OCI-LY7 (cell line): ENCODE measurements around the gene UTS2B. TPM values are rescaled to one million over a fixed set of nuclear protein-coding genes. Genes with fewer than 3 reads are reported as not detected.
"Not testable (repeated sequence)": the region's sequence is repeated elsewhere in the genome, so short reads cannot be mapped to it uniquely, and the experiment has no call there.

Source experiments
- BruUV-seq: library from RNA; stranded (reverse); fragments of 400-500 nt; replicated peaks from 2 replicates; lab custom pipeline; 2021; lab: Mats Ljungman, UMichigan
- CTCF ChIA-PET: fragments of 300-600 bp; sonication (Branson Sonifier 250); formaldehyde crosslinking; loops from one replicate; lab custom pipeline; 2022; ENCODE audit warnings: antibody characterized with exemption; ENCODE audit not compliant: unreplicated experiment; lab: Charles Lee
- POLR2A ChIA-PET: fragments of 300-600 bp; sonication (Branson Sonifier 250); formaldehyde crosslinking; loops from one replicate; lab custom pipeline; 2022; ENCODE audit warnings: antibody characterized with exemption; lab: Charles Lee
- DNase-seq: peaks from one replicate; pipeline ENCODE4 v3.0.0-alpha.2; 2015; ENCODE audit warnings: low spot score
- H2AFZ ChIP-seq: fragments of 200-600 bp; sonication (generic), shearing (Covaris generic); 2 replicates; pipeline ENCODE4 v1.6.1; 2014; ENCODE audit warnings: mild to moderate bottlenecking, antibody characterized with exemption, low read length, moderate library complexity
- H3K27ac ChIP-seq: fragments of 200-600 bp; sonication (generic); 2 replicates; pipeline ENCODE4 v1.5.1; 2014; ENCODE audit warnings: mixed run types, low read depth, mild to moderate bottlenecking, moderate library complexity, low read length, inconsistent platforms; ENCODE audit not compliant: poor library complexity, severe bottlenecking
- H3K36me3 ChIP-seq: fragments of 200-600 bp; sonication (generic); 2 replicates; pipeline ENCODE4 v1.6.1; 2014; ENCODE audit warnings: mild to moderate bottlenecking, antibody characterized with exemption, low read length, moderate library complexity, mixed read lengths; ENCODE audit not compliant: insufficient read depth
- H3K4me1 ChIP-seq: fragments of 200-600 bp; sonication (generic); 2 replicates; pipeline ENCODE4 v1.5.1; 2014; ENCODE audit warnings: mild to moderate bottlenecking, low read length; ENCODE audit not compliant: insufficient read depth, poor library complexity, severe bottlenecking
- H3K4me2 ChIP-seq: fragments of 200-600 bp; sonication (generic); 2 replicates; pipeline ENCODE4 v1.6.1; 2014; ENCODE audit warnings: mild to moderate bottlenecking, low read length
- H3K4me3 ChIP-seq: fragments of 200-600 bp; sonication (generic); 2 replicates; pipeline ENCODE4 v1.5.1; 2014; ENCODE audit warnings: mild to moderate bottlenecking, low read depth, low read length; ENCODE audit not compliant: poor library complexity, severe bottlenecking
- H3K79me2 ChIP-seq: fragments of 200-600 bp; sonication (generic); 2 replicates; pipeline ENCODE4 v1.6.1; 2016; ENCODE audit warnings: low read depth, mild to moderate bottlenecking, low read length, moderate library complexity, mixed read lengths; ENCODE audit not compliant: insufficient read depth
- H3K9me2 ChIP-seq: fragments of 200-600 bp; sonication (generic); 2 replicates; pipeline ENCODE4 v1.6.1; 2016; ENCODE audit warnings: mild to moderate bottlenecking, low read length, mixed read lengths; ENCODE audit not compliant: insufficient read depth
- H3K9me3 ChIP-seq: fragments of 200-600 bp; sonication (generic); 2 replicates; pipeline ENCODE4 v1.6.1; 2014; ENCODE audit warnings: mild to moderate bottlenecking, mixed run types, low read length, mixed read lengths
- H4K20me1 ChIP-seq: fragments of 200-600 bp; sonication (generic); 2 replicates; pipeline ENCODE4 v1.6.1; 2014; ENCODE audit warnings: mild to moderate bottlenecking, antibody characterized with exemption, low read length, moderate library complexity, mixed read lengths; ENCODE audit not compliant: insufficient read depth
- CTCF ChIP-seq: fragments of 200-600 bp; sonication (generic); conservative IDR thresholded peaks from 2 replicates; pipeline ENCODE4 v1.5.1; 2014; ENCODE audit warnings: mild to moderate bottlenecking, antibody characterized with exemption, low read length, moderate library complexity, mixed read lengths
- EZH2phosphoT487 ChIP-seq: fragments of 200-600 bp; sonication (generic); IDR thresholded peaks from 2 replicates; pipeline ENCODE4 v1.6.1; 2018; ENCODE audit warnings: low read depth, borderline replicate concordance, mild to moderate bottlenecking, mixed run types, antibody characterized with exemption, low read length, moderate library complexity, mixed read lengths
- intact Hi-C: fragments of 100-400 bp; cut with micrococcal nuclease; formaldehyde crosslinking; loops from one replicate; pipeline ENCODE4 v1.10.0; 2022; ENCODE audit not compliant: unreplicated experiment
- total RNA-seq, 2 experiments: library from RNA; depleted of rRNA in 1 of 2; stranded (reverse); fragments of >200 nt in 1 of 2; shearing (Covaris generic) in 1 of 2; gene quantifications; 2 replicates each; pipeline ENCODE4 v1.2.3, GENCODE V29; 2014 to 2022

UTS2B gene
- total RNA-seq, 2 experiments from 2014 or later, result 0.92 to 1.1 TPM

GRCh38 chr3:191254098-191254873 lies 76.0 kb downstream of the UTS2B start:
- POLR2A ChIA-PET, result interaction anchor here (0.9 to 1.4 kb wide), 4 partner anchors 10 to 71 kb away, joined by 3 to 5 read pairs (median 4); no protein-coding TSS in a partner anchor
- no peak for DNase-seq
- no TSS peak for BruUV-seq
- peak overlapping the region; percentile 13 for H3K27ac ChIP-seq
- no peaks in the 10 kb centered on the region; the same call in 1 of the 2 replicates for H3K36me3 ChIP-seq
- TF ChIP-seq CTCF (no peak), EZH2phosphoT487 (no peak)
- H3K4me1 ChIP-seq, result peaks cover 80% of the 10 kb centered on the region
- no peaks in the 10 kb centered on the region for H3K9me2 ChIP-seq
- peak overlapping the region; percentile 94; the same call in 1 of the 2 replicates for H2AFZ ChIP-seq
- peak overlapping the region; percentile 66 for H3K4me2 ChIP-seq
- H3K79me2 ChIP-seq, result no peaks in the 10 kb centered on the region
- no peaks in the 10 kb centered on the region; the same call in 1 of the 2 replicates for H3K9me3 ChIP-seq
- CTCF ChIA-PET, result no interaction called here
- intact Hi-C loops, result loop anchor here (5.0 kb wide), 1 partner anchor 117 kb away; no protein-coding TSS in a partner anchor
- H3K4me3 ChIP-seq, result no peak overlapping the region
- no peaks in the 10 kb centered on the region for H4K20me1 ChIP-seq

GRCh38 chr3:191253089-191253799 lies 77.1 kb downstream of the UTS2B start:
- H3K79me2 ChIP-seq, result no peaks in the 10 kb centered on the region
- DNase-seq, result peak; percentile 67
- POLR2A ChIA-PET, result interaction anchor here (0.9 to 1.4 kb wide), 6 partner anchors 9 to 109 kb away, joined by 3 to 5 read pairs (median 4); no protein-coding TSS in a partner anchor
- H4K20me1 ChIP-seq, result no peaks in the 10 kb centered on the region
- intact Hi-C loops, result loop anchor here (2.0 to 5.0 kb wide), 2 partner anchors 44 to 116 kb away; no protein-coding TSS in a partner anchor
- peak overlapping the region; percentile 66 for H3K4me2 ChIP-seq
- H2AFZ ChIP-seq, result peak overlapping the region; percentile 94
- CTCF ChIA-PET, result no interaction called here
- no peaks in the 10 kb centered on the region; the same call in 1 of the 2 replicates for H3K36me3 ChIP-seq
- peak overlapping the region; percentile 40 for H3K4me3 ChIP-seq
- TF ChIP-seq EZH2phosphoT487, result no peak
- BruUV-seq, result no TSS peak
- no peaks in the 10 kb centered on the region; the same call in 1 of the 2 replicates for H3K9me3 ChIP-seq
- peaks cover 69% of the 10 kb centered on the region for H3K4me1 ChIP-seq
- H3K9me2 ChIP-seq, result no peaks in the 10 kb centered on the region
- H3K27ac ChIP-seq, result peak overlapping the region; percentile 57

GRCh38 chr3:191246630-191247029 lies 83.7 kb downstream of the UTS2B start:
- Histone ChIP-seq H3K4me3 (no peak overlapping the region), H3K79me2 (no peaks in the 10 kb centered on the region), H3K4me1 (peaks cover 26% of the 10 kb centered on the region), H2AFZ (no peak overlapping the region), H3K9me2 (no peaks in the 10 kb centered on the region), H3K27ac (peak overlapping the region; percentile 31), H4K20me1 (no peaks in the 10 kb centered on the region), H3K36me3 (no peaks in the 10 kb centered on the region), H3K9me3 (no peaks in the 10 kb centered on the region; the same call in 1 of the 2 replicates), H3K4me2 (no peak overlapping the region)
- CTCF ChIA-PET, result no interaction called here
- TF ChIP-seq CTCF (no peak), EZH2phosphoT487 (no peak)
- POLR2A ChIA-PET, result interaction anchor here (0.6 to 0.7 kb wide), 3 partner anchors 91 to 454 kb away, joined by 3 to 5 read pairs (median 4); no protein-coding TSS in a partner anchor
- no TSS peak for BruUV-seq
- intact Hi-C loops, result loop anchor here (10.0 kb wide), 1 partner anchor 1198 kb away; no protein-coding TSS in a partner anchor
- no peak for DNase-seq

- H2AFZ ChIP-seq, H3K4me2 ChIP-seq, CTCF ChIA-PET, H3K4me3 ChIP-seq, H3K9me3 ChIP-seq, H3K9me2 ChIP-seq, BruUV-seq, H3K79me2 ChIP-seq, H4K20me1 ChIP-seq, H3K36me3 ChIP-seq: not testable (repeated sequence)
- intact Hi-C loops, result loop anchor here (10.0 kb wide), 1 partner anchor 1199 kb away; no protein-coding TSS in a partner anchor
- Histone ChIP-seq H3K4me1 (peaks cover 26% of the 10 kb centered on the region), H3K27ac (peak overlapping the region; percentile 31)
- POLR2A ChIA-PET, result interaction anchor here (0.6 to 0.7 kb wide), 3 partner anchors 91 to 454 kb away, joined by 3 to 5 read pairs (median 4); no protein-coding TSS in a partner anchor
- peak; percentile 82 for DNase-seq
Measured at GRCh38 chr3:191246034-191246433, 84.3 kb downstream of the UTS2B start.
